T-helper 1 cell treated with Interleukin-12 subunit alpha and Interleukin-12 subunit beta and Interleukin-4 antibody, amounts not matched to agents 30 μg/mL and 1 μg/mL, for 36 hours (primary cell): ENCODE results near the gene POLR2C.

Experiments
- H3K27ac Mint-ChIP-seq: one replicate; pipeline ENCODE4 v1.8.0; 2021; ENCODE audit warnings: mild to moderate bottlenecking, mixed read lengths
- H3K27me3 Mint-ChIP-seq: one replicate; pipeline ENCODE4 v1.8.0; 2021; ENCODE audit warnings: low read depth, mixed read lengths
- H3K36me3 Mint-ChIP-seq: one replicate; pipeline ENCODE4 v1.8.0; 2021; ENCODE audit warnings: low read depth, mixed read lengths
- H3K4me1 Mint-ChIP-seq: one replicate; pipeline ENCODE4 v1.8.0; 2021; ENCODE audit warnings: low read depth, mixed read lengths
- H3K4me3 Mint-ChIP-seq: one replicate; pipeline ENCODE4 v1.8.0; 2021; ENCODE audit warnings: mild to moderate bottlenecking, moderate library complexity, mixed read lengths
- H3K9me3 Mint-ChIP-seq: one replicate; pipeline ENCODE4 v1.8.0; 2021; ENCODE audit warnings: mixed read lengths

The POLR2C gene

DNA sequence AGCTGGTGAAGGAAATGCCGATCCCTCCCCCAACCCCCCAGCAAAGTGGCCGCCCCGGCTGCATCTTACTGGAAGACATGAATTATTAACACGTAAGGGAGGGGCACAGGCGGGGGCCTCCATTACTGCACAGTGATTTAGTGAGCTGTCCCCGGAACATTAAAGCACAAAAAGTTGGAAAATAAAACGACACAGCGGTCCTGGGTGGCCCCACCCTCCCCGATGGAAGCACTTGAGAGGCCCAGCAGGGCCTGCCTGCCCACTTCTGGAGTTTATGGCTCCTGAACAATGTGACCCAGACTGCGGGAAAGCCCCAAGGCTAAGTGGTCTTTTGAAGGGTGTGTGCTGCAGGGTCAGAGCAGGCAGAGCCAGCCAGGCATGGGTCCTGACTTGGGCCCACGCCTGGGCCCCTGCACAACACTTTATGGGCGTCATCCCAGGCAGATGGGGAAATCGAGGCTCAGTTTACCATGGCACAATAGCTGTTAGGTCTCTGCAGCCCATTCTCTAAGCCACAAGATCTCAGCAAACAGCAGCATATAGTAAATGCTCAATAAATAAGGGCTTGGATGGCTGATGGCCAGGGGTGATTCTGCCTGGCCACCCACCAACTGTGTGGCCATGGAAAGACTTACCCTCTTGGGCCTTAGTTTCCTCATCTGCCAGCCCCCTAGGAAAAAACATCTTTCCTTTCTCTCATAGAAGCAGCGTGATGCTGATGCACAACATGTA is 51.1 kb downstream of the POLR2C start:
- Mint-ChIP-seq H3K9me3 (no peaks in the 10 kb centered on the region), H3K4me1 (no peaks in the 10 kb centered on the region), H3K27ac (no peak overlapping the region), H3K4me3 (no peak overlapping the region), H3K27me3 (no peaks in the 10 kb centered on the region), H3K36me3 (peaks cover 2% of the 10 kb centered on the region)

DNA sequence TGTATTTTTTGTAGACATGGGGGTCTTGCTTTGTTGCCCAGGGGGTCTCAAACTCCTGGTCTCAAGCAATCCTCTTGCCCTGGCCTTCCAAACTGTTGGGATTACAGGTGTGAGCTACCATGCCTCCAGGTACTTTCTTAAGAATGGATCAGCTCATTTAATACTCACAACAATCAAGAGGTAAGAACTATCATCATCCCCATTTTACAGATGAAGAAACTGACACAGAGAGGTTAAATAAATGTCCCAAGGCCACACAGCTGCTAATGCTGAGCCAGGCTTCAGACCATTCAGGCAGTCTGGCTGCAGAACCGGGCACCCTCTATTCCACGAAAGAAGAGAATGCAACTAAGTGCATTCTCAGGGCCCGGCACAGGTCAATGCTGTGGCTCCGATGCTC is 51.9 kb downstream of the POLR2C start:
- Mint-ChIP-seq H3K4me3 (no peak overlapping the region), H3K27me3 (no peaks in the 10 kb centered on the region), H3K4me1 (no peaks in the 10 kb centered on the region), H3K36me3 (peaks cover 7% of the 10 kb centered on the region), H3K9me3 (no peaks in the 10 kb centered on the region), H3K27ac (no peak overlapping the region)

DNA sequence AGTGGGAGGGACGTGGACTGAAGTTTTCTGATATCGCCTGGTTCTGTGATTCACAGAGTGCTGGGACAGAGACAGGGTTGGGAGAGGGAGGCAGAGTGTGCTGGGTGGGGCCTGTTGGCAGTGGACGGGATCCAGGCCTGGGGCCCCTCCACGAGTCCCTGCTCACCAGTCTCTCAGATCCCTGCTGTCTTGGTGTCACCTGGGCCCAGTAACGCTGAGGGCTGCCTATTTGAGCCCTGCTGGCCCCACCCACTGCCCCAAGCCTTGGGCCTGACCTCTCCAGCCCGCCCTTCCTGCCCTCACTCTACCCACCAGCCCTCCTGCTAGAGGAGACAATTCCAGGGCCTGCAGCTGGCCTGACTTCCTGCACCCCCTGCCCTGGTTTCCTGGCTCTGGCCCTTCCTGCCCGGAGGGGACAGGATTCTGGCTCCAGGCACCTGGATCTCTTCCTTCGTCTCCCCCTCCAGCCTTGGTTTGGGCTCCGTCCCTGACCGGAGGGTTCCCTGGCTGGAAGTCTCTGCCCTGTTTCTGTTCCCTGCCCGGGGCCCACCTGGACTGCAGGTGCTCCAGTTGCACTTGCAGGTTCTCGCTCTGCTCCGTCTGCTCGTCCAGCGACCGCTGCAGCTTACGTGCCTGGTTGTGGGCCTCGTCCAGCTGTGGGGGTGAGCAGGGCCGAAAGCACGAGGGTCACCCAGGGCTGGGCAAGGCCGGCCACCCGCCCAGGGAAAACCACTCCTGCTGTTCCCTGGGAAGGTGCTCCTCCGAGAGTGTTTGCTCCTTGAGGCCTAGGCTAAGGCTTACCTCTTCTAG is 52.5 kb downstream of the POLR2C start:
- Mint-ChIP-seq H3K9me3 (no peaks in the 10 kb centered on the region), H3K27ac (no peak overlapping the region), H3K27me3 (no peaks in the 10 kb centered on the region), H3K36me3 (peaks cover 7% of the 10 kb centered on the region), H3K4me3 (no peak overlapping the region), H3K4me1 (no peaks in the 10 kb centered on the region)

DNA sequence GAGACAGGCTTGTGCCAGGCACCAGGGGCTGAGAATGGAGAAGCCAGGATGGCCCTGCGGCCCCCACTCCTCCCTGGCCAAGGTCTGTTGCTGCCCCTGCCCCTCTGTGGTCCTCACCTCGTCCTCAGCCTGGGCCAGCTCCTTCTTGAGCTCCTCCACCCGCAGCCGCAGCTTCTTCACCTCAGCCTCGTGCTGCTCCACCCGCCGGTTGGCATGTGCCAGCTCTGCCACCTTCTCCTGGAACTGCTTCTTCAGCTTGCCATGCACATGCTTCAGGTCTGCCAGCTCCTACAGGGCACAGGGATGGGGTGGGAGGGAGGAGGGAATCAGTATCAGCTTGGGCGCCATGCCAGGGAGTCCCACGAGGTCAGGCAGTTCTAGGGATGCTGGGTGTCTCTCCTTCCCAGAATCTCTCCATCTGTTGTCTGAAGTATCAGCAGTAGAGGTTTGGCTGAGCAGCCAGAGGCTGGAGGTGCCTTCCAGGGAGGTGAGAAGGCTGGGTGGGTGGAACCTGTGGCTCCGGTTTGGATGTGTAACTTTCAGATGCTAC is 53.8 kb downstream of the POLR2C start:
- Mint-ChIP-seq H3K27me3 (no peaks in the 10 kb centered on the region), H3K27ac (no peak overlapping the region), H3K36me3 (peaks cover 10% of the 10 kb centered on the region), H3K9me3 (no peaks in the 10 kb centered on the region), H3K4me1 (no peaks in the 10 kb centered on the region), H3K4me3 (no peak overlapping the region)

DNA sequence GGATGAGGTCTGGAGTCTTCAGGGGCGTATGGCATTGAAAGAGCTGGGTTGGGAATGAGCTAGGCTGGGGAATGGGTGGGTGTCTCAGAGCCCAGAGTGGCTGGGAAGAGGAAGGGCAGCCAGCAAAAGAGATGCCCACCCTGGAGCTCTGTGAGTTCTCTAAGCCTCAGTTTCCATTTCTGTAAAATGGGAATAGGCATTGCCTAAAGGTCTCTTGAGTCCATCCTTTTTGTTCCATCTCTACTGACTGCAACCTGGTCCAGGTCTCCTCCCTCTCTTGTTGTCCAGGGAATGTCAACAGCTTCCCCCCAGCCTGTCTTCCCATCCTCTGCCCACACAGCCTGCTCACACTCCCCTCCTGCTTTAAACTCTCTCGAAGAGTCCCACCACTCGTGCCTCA is 54.3 kb downstream of the POLR2C start:
- no peak overlapping the region for H3K27ac Mint-ChIP-seq
- no peaks in the 10 kb centered on the region for H3K27me3 Mint-ChIP-seq
- H3K36me3 Mint-ChIP-seq = peaks cover 10% of the 10 kb centered on the region
- H3K4me1 Mint-ChIP-seq = no peaks in the 10 kb centered on the region
- no peak overlapping the region for H3K4me3 Mint-ChIP-seq
- no peaks in the 10 kb centered on the region for H3K9me3 Mint-ChIP-seq

DNA sequence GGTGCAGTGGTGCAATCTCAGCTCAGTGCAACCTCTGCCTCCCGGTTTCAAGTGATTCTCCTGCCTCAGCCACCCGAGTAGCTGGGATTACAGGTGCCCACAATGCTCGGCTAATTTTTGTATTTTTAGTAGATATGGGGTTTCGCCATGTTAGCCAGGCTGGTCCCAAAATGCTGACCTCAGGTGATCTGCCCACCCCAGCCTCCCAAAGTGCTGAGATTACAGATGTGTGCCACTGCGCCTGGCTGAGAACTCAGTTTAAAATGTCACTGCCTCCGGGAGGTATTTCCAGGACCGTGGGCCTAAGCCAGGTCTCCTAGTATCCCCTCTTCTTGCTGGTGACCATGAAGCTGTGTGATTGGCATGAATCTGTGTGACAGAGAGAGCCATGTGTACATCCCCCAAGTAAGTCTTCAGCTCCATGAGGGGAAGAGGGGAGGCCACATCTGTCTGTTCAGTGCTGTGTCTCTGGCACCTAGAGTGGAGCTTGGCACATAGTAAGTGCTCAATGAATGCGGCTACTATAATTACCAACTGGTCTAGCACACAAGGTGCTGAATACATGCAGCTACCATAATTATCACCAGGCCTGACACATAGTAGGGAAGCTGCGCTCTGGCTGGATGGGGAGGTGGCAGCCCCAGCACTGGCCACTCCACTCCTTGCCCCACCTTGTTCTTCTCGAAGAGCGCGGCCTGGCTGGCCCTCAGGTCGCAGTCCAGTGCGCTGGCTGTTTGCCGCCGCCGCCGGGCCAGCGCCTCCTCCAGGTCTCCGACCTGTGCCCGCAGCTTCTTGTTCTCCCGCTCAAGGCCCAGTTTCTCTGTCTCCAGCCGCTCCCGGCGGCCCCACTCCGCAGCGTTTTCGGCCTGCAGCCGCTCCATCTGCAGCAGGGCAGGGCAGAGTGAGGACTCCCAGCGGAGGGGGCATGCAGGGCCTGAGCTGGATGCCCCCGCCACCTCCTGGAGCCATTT is 55.2 kb downstream of the POLR2C start:
- H3K4me3 Mint-ChIP-seq = no peak overlapping the region
- peaks cover 10% of the 10 kb centered on the region for H3K36me3 Mint-ChIP-seq
- H3K9me3 Mint-ChIP-seq = no peaks in the 10 kb centered on the region
- H3K27me3 Mint-ChIP-seq = no peaks in the 10 kb centered on the region
- H3K27ac Mint-ChIP-seq = no peak overlapping the region
- peaks cover 6% of the 10 kb centered on the region for H3K4me1 Mint-ChIP-seq

DNA sequence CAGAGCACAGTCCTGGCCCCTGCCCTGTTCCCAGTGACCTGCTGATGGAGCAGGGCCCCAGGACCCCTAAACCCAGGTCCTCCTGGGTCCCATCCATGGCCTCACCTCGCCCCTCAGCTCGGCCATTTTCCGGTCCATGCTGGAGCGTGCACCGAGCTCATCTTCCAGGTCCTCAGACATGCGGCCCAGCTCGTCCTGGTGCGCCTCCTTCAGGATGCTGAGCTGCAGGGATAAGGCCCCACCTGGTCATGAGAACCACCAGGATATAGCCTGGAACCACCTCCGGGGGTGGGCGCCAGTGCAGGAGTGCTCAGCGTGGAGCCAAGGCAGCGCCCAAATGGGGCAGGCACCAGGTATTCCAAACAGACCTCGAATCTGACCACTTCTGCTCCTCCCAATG is 56.0 kb downstream of the POLR2C start:
- Mint-ChIP-seq H3K4me3 (no peak overlapping the region), H3K27ac (no peak overlapping the region), H3K4me1 (peaks cover 12% of the 10 kb centered on the region), H3K27me3 (no peaks in the 10 kb centered on the region), H3K9me3 (no peaks in the 10 kb centered on the region), H3K36me3 (peaks cover 10% of the 10 kb centered on the region)

DNA sequence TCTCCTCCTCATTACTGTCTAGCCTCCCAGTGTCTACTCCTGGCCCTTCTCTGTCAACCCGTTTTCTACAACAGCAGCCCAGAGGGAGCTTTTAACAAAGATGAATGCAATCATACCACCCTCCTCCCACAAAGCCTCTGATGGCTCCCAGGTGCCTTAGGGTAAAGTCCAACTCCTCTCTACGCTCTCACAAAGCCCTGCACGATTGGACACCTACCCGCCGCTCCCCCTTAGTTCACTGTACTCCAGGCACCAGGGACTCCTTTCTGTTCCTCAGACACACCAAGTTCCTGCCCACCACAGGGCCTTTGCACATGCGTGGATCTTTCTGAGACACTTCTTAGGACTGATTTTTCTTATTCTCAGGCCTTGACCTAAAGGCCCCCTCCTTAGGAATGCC is 56.4 kb downstream of the POLR2C start:
- Mint-ChIP-seq H3K27ac (no peak overlapping the region), H3K36me3 (peaks cover 10% of the 10 kb centered on the region), H3K4me1 (peaks cover 12% of the 10 kb centered on the region), H3K27me3 (no peaks in the 10 kb centered on the region), H3K4me3 (no peak overlapping the region), H3K9me3 (no peaks in the 10 kb centered on the region)

DNA sequence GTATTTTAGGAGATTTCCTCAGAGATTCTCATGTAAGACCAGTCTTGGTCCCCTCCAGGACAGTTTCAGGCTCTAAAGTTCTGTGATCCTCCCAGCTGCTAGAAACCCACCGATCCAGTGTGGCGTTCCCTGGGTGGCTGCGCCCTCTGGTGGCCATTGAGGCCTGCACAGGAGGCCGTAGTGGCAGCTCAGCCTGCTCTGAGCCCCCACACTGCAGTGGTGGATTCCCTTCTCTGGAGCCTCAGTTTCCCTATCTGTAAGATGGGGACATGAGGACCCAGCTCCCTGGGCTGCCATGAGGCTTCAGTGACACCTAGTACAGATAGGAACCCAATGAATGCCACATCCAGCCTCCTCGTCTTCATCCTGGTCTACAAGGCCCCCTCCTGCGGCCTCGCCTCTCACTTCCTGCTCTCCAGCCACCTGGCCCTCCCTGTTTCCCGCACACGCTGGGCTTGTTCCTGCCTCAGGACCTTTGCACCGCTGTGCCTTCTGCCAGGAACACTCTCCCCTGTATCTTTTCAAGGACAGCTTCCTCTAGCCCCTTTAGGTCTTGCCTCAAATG is 57.4 kb downstream of the POLR2C start:
- Mint-ChIP-seq H3K36me3 (peaks cover 10% of the 10 kb centered on the region), H3K4me1 (peaks cover 12% of the 10 kb centered on the region), H3K27ac (no peak overlapping the region), H3K27me3 (no peaks in the 10 kb centered on the region), H3K9me3 (no peaks in the 10 kb centered on the region), H3K4me3 (no peak overlapping the region)
